IMR-90 (cell line): ENCODE data around the gene TFCP2. TPM values are rescaled to one million over a fixed set of nuclear protein-coding genes. Genes with fewer than 3 reads are reported as not detected.

Source experiments
- ATAC-seq: fragments of 200-7000 bp; cut with Tn5 transposase; 2 replicates; pipeline ENCODE4 v1.9.1; 2020; ENCODE audit warnings: low read depth, mild to moderate bottlenecking, moderate library complexity
- BruUV-seq: library from RNA; stranded (reverse); fragments of 400-500 nt; replicated peaks from 2 replicates; lab custom pipeline; 2021; lab: Mats Ljungman, UMichigan
- CTCF ChIA-PET: fragments of 300-600 bp; formaldehyde crosslinking; extraction: SDS; loops from one replicate; lab custom pipeline; 2021; ENCODE audit warnings: antibody characterized with exemption; lab: Yijun Ruan, JAX
- POLR2A ChIA-PET: fragments of 300-600 bp; sonication (Branson Sonifier 250); formaldehyde crosslinking; loops from one replicate; lab custom pipeline; 2022; ENCODE audit warnings: antibody characterized with exemption; ENCODE audit not compliant: unreplicated experiment; lab: Charles Lee
- DNase-seq: peaks from one replicate; pipeline ENCODE4 v3.0.0; 2013
- H2AFZ ChIP-seq: replicated peaks from 2 replicates; pipeline ENCODE3; 2013; ENCODE audit warnings: low read length, mild to moderate bottlenecking; ENCODE audit not compliant: poor library complexity
- H2AK5ac ChIP-seq: 2 replicates; pipeline ENCODE4 v1.6.1; 2013; ENCODE audit warnings: low read depth, low read length, inconsistent platforms
- H2AK9ac ChIP-seq: replicated peaks from 2 replicates; pipeline ENCODE3; 2013; ENCODE audit warnings: mild to moderate bottlenecking, low read depth, low read length, moderate library complexity; ENCODE audit not compliant: poor library complexity
- H2BK120ac ChIP-seq: 2 replicates; pipeline ENCODE4 v1.6.1; 2013; ENCODE audit warnings: low read depth, low read length, inconsistent platforms
- H2BK15ac ChIP-seq: 3 replicates; pipeline ENCODE4 v1.6.1; 2013; ENCODE audit warnings: low read depth, low read length, inconsistent platforms
- H2BK20ac ChIP-seq: 2 replicates; pipeline ENCODE4 v1.6.1; 2013; ENCODE audit warnings: low read depth, mild to moderate bottlenecking, inconsistent platforms, low read length, moderate library complexity
- H2BK5ac ChIP-seq: 2 replicates; pipeline ENCODE4 v1.6.1; 2013; ENCODE audit warnings: mild to moderate bottlenecking, low read depth, low read length, inconsistent platforms; ENCODE audit not compliant: poor library complexity, severe bottlenecking
- H3K14ac ChIP-seq: replicated peaks from 2 replicates; pipeline ENCODE4 v1.6.1; 2013; ENCODE audit warnings: low read depth, low read length, inconsistent platforms
- H3K18ac ChIP-seq: 2 replicates; pipeline ENCODE4 v1.6.1; 2013; ENCODE audit warnings: low read depth, low read length, control low read depth
- H3K23ac ChIP-seq: 2 replicates; pipeline ENCODE4 v1.6.1; 2013; ENCODE audit warnings: low read depth, low read length, inconsistent platforms
- H3K27ac ChIP-seq: 2 replicates; pipeline ENCODE4 v1.5.1; 2013; ENCODE audit warnings: mild to moderate bottlenecking, control low read depth, low read length; ENCODE audit not compliant: insufficient read depth
- H3K27me3 ChIP-seq: 2 replicates; pipeline ENCODE4 v1.6.1; 2013; ENCODE audit warnings: low read length; ENCODE audit not compliant: control insufficient read depth, insufficient read depth
- H3K36me3 ChIP-seq: 2 replicates; pipeline ENCODE4 v1.6.1; 2013; ENCODE audit warnings: low read length, mixed read lengths; ENCODE audit not compliant: control insufficient read depth, insufficient read depth
- H3K4ac ChIP-seq: 2 replicates; pipeline ENCODE4 v1.6.1; 2013; ENCODE audit warnings: low read depth, low read length, inconsistent platforms
- H3K4me1 ChIP-seq: 2 replicates; pipeline ENCODE4 v1.6.1; 2013; ENCODE audit warnings: low read length, mixed read lengths; ENCODE audit not compliant: control insufficient read depth, insufficient read depth
- H3K4me2 ChIP-seq: 2 replicates; pipeline ENCODE4 v1.6.1; 2013; ENCODE audit warnings: low read depth, mild to moderate bottlenecking, control low read depth, low read length, moderate library complexity
- H3K4me3 ChIP-seq: 2 replicates; pipeline ENCODE4 v1.5.1; 2013; ENCODE audit warnings: low read depth, mild to moderate bottlenecking, control low read depth, low read length, moderate library complexity; ENCODE audit not compliant: insufficient read depth
- H3K56ac ChIP-seq: 2 replicates; pipeline ENCODE4 v1.6.1; 2013; ENCODE audit warnings: low read length, inconsistent platforms; ENCODE audit not compliant: insufficient read depth; ENCODE audit errors: extremely low read depth
- H3K79me1 ChIP-seq, 2 experiments: 2 replicates each; pipeline ENCODE4 v1.6.1; 2013; ENCODE audit warnings: low read length in 2 of 2, inconsistent platforms in 1 of 2, low read depth in 1 of 2
- H3K9ac ChIP-seq: 2 replicates; pipeline ENCODE4 v1.6.1; 2013; ENCODE audit warnings: low read depth, low read length, control low read depth
- H3K9me1 ChIP-seq: 2 replicates; pipeline ENCODE4 v1.6.1; 2013; ENCODE audit warnings: low read length, inconsistent platforms; ENCODE audit not compliant: insufficient read depth
- H3K9me3 ChIP-seq: 2 replicates; pipeline ENCODE4 v1.6.1; 2013; ENCODE audit warnings: low read length; ENCODE audit not compliant: control insufficient read depth, insufficient read depth
- H4K20me1 ChIP-seq: 2 replicates; pipeline ENCODE4 v1.6.1; 2013; ENCODE audit warnings: low read length, inconsistent platforms; ENCODE audit not compliant: insufficient read depth
- H4K5ac ChIP-seq: 2 replicates; pipeline ENCODE4 v1.6.1; 2013; ENCODE audit warnings: mild to moderate bottlenecking, low read depth, low read length, control low read depth
- H4K8ac ChIP-seq, 2 experiments: 2 replicates each; pipeline ENCODE4 v1.6.1; 2013; ENCODE audit warnings: low read depth in 2 of 2, low read length in 2 of 2, control low read depth in 1 of 2, inconsistent platforms in 1 of 2
- H4K91ac ChIP-seq: 2 replicates; pipeline ENCODE4 v1.6.1; 2013; ENCODE audit warnings: low read depth, low read length, inconsistent platforms; ENCODE audit not compliant: insufficient read depth
- BHLHE40 ChIP-seq: fragments of 150-350 bp; IDR thresholded peaks from 2 replicates; pipeline ENCODE4 v1.6.1; 2016; ENCODE audit warnings: mild to moderate bottlenecking, low read depth, low read length
- CEBPB ChIP-seq: IDR thresholded peaks from 2 replicates; pipeline ENCODE4 v1.6.1; 2012; ENCODE audit warnings: low read depth, low read length, improper control_type of control experiment
- CHD1 ChIP-seq: IDR thresholded peaks from 2 replicates; pipeline ENCODE4 v1.6.1; 2012; ENCODE audit warnings: low read depth, low read length, improper control_type of control experiment
- CTCF ChIP-seq: conservative IDR thresholded peaks from 2 replicates; pipeline ENCODE4 v1.5.1; 2012; ENCODE audit warnings: mild to moderate bottlenecking, low read depth, low read length, improper control_type of control experiment
- FOS ChIP-seq: fragments of 150-350 bp; IDR thresholded peaks from 2 replicates; pipeline ENCODE4 v1.6.1; 2016; ENCODE audit warnings: low read depth, low read length
- MAFK ChIP-seq: IDR thresholded peaks from 2 replicates; pipeline ENCODE4 v1.6.1; 2012; ENCODE audit warnings: low read depth, low read length, improper control_type of control experiment
- MAZ ChIP-seq: IDR thresholded peaks from 2 replicates; pipeline ENCODE4 v1.6.1; 2012; ENCODE audit warnings: low read depth, mild to moderate bottlenecking, low read length, improper control_type of control experiment, moderate library complexity, borderline replicate concordance
- MXI1 ChIP-seq: IDR thresholded peaks from 2 replicates; pipeline ENCODE4 v1.6.1; 2012; ENCODE audit warnings: low read depth, mild to moderate bottlenecking, low read length, moderate library complexity, borderline replicate concordance
- NFE2L2 ChIP-seq: fragments of 150-350 bp; IDR thresholded peaks from 2 replicates; pipeline ENCODE4 v1.6.1; 2016; ENCODE audit warnings: low read depth, mild to moderate bottlenecking, low read length
- RAD21 ChIP-seq: IDR thresholded peaks from 2 replicates; pipeline ENCODE4 v1.6.1; 2012; ENCODE audit warnings: low read length, improper control_type of control experiment
- RCOR1 ChIP-seq: IDR thresholded peaks from 2 replicates; pipeline ENCODE4 v1.6.1; 2012; ENCODE audit warnings: mild to moderate bottlenecking, low read length, improper control_type of control experiment; ENCODE audit not compliant: insufficient replicate concordance
- RFX5 ChIP-seq: IDR thresholded peaks from 2 replicates; pipeline ENCODE4 v1.8.0; 2012; ENCODE audit warnings: low read depth, mild to moderate bottlenecking, low read length, moderate library complexity
- SMC3 ChIP-seq: fragments of 150-350 bp; IDR thresholded peaks from 2 replicates; pipeline ENCODE4 v1.6.1; 2016; ENCODE audit warnings: low read depth, mild to moderate bottlenecking, antibody characterized with exemption, low read length, moderate library complexity
- USF2 ChIP-seq: fragments of 150-350 bp; IDR thresholded peaks from 2 replicates; pipeline ENCODE4 v1.6.1; 2017; ENCODE audit warnings: mild to moderate bottlenecking, antibody characterized with exemption, low read length, low read depth
- WGBS, 2 experiments: methylation state at CpG; one replicate each; pipeline versions ENCODE4 v1.1.5 to v1.1.7; 2013; ENCODE audit warnings: missing lambda C conversion rate in 2 of 2; ENCODE audit not compliant: insufficient read length in 1 of 2; ENCODE audit errors: extremely low coverage in 2 of 2; 5-methylcytosine and 5-hydroxymethylcytosine counted together
- dilution Hi-C: fragments of 300-500 bp; cut with HindIII; formaldehyde crosslinking; loops from one replicate; pipeline ENCODE4 v1.14.3; 2018; ENCODE audit warnings: low sequenced_read_pairs; ENCODE audit not compliant: unreplicated experiment
- in situ Hi-C: fragments of 300-500 bp; cut with MboI; formaldehyde crosslinking; loops from 3 replicates; pipeline ENCODE4 v1.14.3; 2019; ENCODE audit warnings: low sequenced_read_pairs, inconsistent platforms, mixed read lengths
- intact Hi-C: fragments of 100-400 bp; cut with micrococcal nuclease; formaldehyde crosslinking; loops from 2 replicates; pipeline ENCODE4 v1.10.0; 2022
- polyA plus RNA-seq, 3 experiments: library from polyadenylated mRNA; depleted of rRNA; stranded (reverse); fragments of >200 nt; gene quantifications; 2 replicates each; pipeline ENCODE4 v1.2.3, GENCODE V29; 2012; ENCODE audit warnings: low replicate concordance in 1 of 3
- total RNA-seq: library from RNA; depleted of rRNA; stranded (reverse); fragments of >200 nt; gene quantifications from 2 replicates; pipeline ENCODE4 v1.2.3, GENCODE V29; 2012
- TF ChIP-seq, protein P1 (sequence below): fragments of 150-350 bp; IDR thresholded peaks from 2 replicates; pipeline ENCODE4 v1.6.1; 2016; ENCODE audit warnings: low read depth, mild to moderate bottlenecking, low read length, moderate library complexity, borderline replicate concordance

The TFCP2 gene
- total and polyA plus RNA-seq, 2 of the 4 experiments (the other 2 are of a cell fraction): 10.0 to 15.4 TPM

DNA sequence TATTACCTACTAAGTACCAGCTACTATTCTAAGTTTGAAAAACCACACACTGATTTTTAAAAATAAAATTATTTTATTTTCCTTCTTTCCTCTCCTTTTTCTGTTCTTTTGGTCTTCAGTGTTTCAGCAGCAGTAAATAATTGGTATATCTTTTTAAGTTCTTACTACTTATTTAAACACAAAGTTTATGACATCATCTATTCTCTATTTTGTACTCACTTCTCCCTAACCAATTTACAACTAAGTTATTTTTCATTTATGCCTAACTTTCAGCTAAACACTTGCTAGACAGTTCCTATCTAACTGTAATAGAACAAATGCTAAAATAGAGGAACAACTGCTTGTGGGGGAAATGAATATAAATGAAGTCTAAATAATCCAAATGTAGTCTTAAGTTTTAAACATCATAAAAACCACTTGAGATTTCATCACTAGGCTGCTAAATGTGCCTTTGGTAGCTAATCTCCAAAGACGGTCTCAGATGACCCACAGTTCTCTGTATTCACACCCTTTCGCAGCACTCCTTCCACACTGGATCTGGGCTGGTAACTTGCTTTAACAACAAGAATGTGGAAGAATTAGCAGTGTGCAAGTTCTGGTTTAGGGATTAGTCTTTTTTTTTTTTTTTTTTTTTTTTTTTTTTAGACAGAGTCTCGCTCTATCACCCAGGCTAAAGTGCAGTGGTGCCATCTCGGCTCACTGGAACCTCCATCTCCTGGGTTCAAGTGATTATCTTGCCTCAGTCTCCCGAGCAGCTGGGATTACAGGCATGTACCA lies 41.0 kb downstream of the TFCP2 start:
- Histone ChIP-seq H3K4me2 (no peak overlapping the region), H3K27ac (no peak overlapping the region), H2AFZ (no peak overlapping the region), H2BK20ac (no peak overlapping the region), H4K20me1 (0 out of 2 replicates have a peak, but pooled peaks cover 2% of the 10 kb centered on the region), H3K9ac (no peak overlapping the region), H3K9me1 (peaks cover 9% of the 10 kb centered on the region), H3K23ac (no peak overlapping the region), H3K4me3 (no peak overlapping the region), H2BK120ac (no peak overlapping the region), H3K36me3 (0 out of 2 replicates have a peak, but pooled peaks cover 2% of the 10 kb centered on the region), H4K8ac (no peak overlapping the region), H2AK5ac (no peak overlapping the region), H2BK5ac (no peak overlapping the region), H3K4ac (no peak overlapping the region), H3K14ac (no peak overlapping the region), H4K91ac (no peak overlapping the region), H4K5ac (no peak overlapping the region), H2BK15ac (no peak overlapping the region), H3K9me3 (no peaks in the 10 kb centered on the region), H3K27me3 (no peaks in the 10 kb centered on the region), H3K4me1 (peaks cover 3% of the 10 kb centered on the region), H2AK9ac (no peak overlapping the region), H3K56ac (no peak overlapping the region), H3K18ac (no peak overlapping the region), H3K79me1 (peaks cover 0 to 25% of the 10 kb centered on the region in 2 experiments; a peak in 2 of 4 replicates)
- intact Hi-C loops: no loop called here
- ChIA-PET POLR2A (no interaction called here), CTCF (no interaction called here)
- DNase-seq (no peak), ATAC-seq (no peak)
- dilution Hi-C loops: no loop called here
- 40% methylated on average over 1 of the region's 5 CpGs; no CpG with 5 or more reads in 1 of the 2 experiments for WGBS, 2 experiments
- no TSS peak for BruUV-seq
- in situ Hi-C loops: no loop called here
- no peak for TF ChIP-seq CEBPB
- no peak for TF ChIP-seq CTCF
- TF ChIP-seq RFX5: no peak
- TF ChIP-seq MAFK: no peak
- TF ChIP-seq CHD1: no peak
- no peak for TF ChIP-seq BHLHE40
- TF ChIP-seq RAD21: no peak
- TF ChIP-seq MXI1: no peak
- no peak for TF ChIP-seq RCOR1
- TF ChIP-seq MAZ: no peak
- TF ChIP-seq SMC3: no peak
- no peak for TF ChIP-seq USF2
- TF ChIP-seq, protein P1, sequence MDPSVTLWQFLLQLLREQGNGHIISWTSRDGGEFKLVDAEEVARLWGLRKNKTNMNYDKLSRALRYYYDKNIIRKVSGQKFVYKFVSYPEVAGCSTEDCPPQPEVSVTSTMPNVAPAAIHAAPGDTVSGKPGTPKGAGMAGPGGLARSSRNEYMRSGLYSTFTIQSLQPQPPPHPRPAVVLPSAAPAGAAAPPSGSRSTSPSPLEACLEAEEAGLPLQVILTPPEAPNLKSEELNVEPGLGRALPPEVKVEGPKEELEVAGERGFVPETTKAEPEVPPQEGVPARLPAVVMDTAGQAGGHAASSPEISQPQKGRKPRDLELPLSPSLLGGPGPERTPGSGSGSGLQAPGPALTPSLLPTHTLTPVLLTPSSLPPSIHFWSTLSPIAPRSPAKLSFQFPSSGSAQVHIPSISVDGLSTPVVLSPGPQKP: no peak
- TF ChIP-seq FOS: no peak
- TF ChIP-seq NFE2L2: no peak
